GM18499 (cell line): ENCODE data around the gene DLX4.

ENCODE experiments used
- ATAC-seq: cut with Tn5 transposase; IDR thresholded peaks from one replicate; pipeline ENCODE4 v1.9.1; 2021; ENCODE audit warnings: moderate number of reproducible peaks; ENCODE audit not compliant: insufficient read depth, unreplicated experiment

DLX4 gene

GRCh38 chr17:49997773-49998703, 29.0 kb downstream of the DLX4 start:
- ATAC-seq: no peak

- no peak for ATAC-seq
Measured at GRCh38 chr17:49998836-49999511, 30.0 kb downstream of the DLX4 start.

- no peak for ATAC-seq
Measured at GRCh38 chr17:50003911-50004310, 34.9 kb downstream of the DLX4 start.

GRCh38 chr17:50009282-50009681, 40.3 kb downstream of the DLX4 start:
- ATAC-seq: no peak

- no peak for ATAC-seq
Measured at GRCh38 chr17:50013079-50013478, 44.1 kb downstream of the DLX4 start.

GRCh38 chr17:50014471-50015088, 45.6 kb downstream of the DLX4 start:
- no peak for ATAC-seq

- ATAC-seq: no peak
Measured at GRCh38 chr17:50015146-50015545, 46.2 kb downstream of the DLX4 start.

- no peak for ATAC-seq
Measured at GRCh38 chr17:50018909-50019308, 49.9 kb downstream of the DLX4 start.

GRCh38 chr17:50020841-50021599, 52.0 kb downstream of the DLX4 start:
- no peak for ATAC-seq

- no peak for ATAC-seq
Measured at GRCh38 chr17:50021681-50022370, 52.8 kb downstream of the DLX4 start.

GRCh38 chr17:50022463-50023130, 53.6 kb downstream of the DLX4 start:
- no peak for ATAC-seq

GRCh38 chr17:50023520-50023919, 54.5 kb downstream of the DLX4 start:
- no peak for ATAC-seq
